HepG2 (cell line): ENCODE data around the gene ATP6V0D1. TPM values are rescaled to one million over a fixed set of nuclear protein-coding genes. Genes with fewer than 3 reads are reported as not detected.

ENCODE experiments used
- AHR ChIP-seq: IDR thresholded peaks from 2 replicates; pipeline ENCODE4 v1.6.1; 2018; ENCODE audit warnings: missing genetic modification reagents, missing compliant biosample characterization
- ATF2 ChIP-seq: sonication (generic); formaldehyde crosslinking; IDR thresholded peaks from 2 replicates; pipeline ENCODE4 v1.4.0; 2020; ENCODE audit warnings: missing genetic modification reagents
- ERF ChIP-seq: IDR thresholded peaks from 2 replicates; pipeline ENCODE4 v1.6.1; 2018; ENCODE audit warnings: missing biosample characterization, missing genetic modification reagents
- REST ChIP-seq, 2 experiments: IDR thresholded peaks; 2 replicates each; pipeline ENCODE4 v1.6.1; 2011 to 2012; ENCODE audit warnings: low read length in 2 of 2, borderline replicate concordance in 1 of 2, low read depth in 1 of 2, mild to moderate bottlenecking in 1 of 2, moderate library complexity in 1 of 2
- SP140L ChIP-seq: sonication (generic); formaldehyde crosslinking; IDR thresholded peaks from 2 replicates; pipeline ENCODE4 v1.4.0; 2020; ENCODE audit warnings: missing genetic modification reagents, borderline replicate concordance
- YEATS2 ChIP-seq: sonication (generic); formaldehyde crosslinking; IDR thresholded peaks from 2 replicates; pipeline ENCODE4 v1.4.0; 2020; ENCODE audit warnings: missing genetic modification reagents, borderline replicate concordance
- ZNF407 ChIP-seq: sonication (generic); formaldehyde crosslinking; IDR thresholded peaks from one replicate; pipeline ENCODE4 v1.5.1; 2020; ENCODE audit warnings: mild to moderate bottlenecking, missing genetic modification reagents; ENCODE audit errors: not compliant biosample characterization
- ZNF770 ChIP-seq: sonication (generic); formaldehyde crosslinking; IDR thresholded peaks from 2 replicates; pipeline ENCODE4 v1.5.0; 2020; ENCODE audit warnings: mild to moderate bottlenecking, missing genetic modification reagents
- polyA plus RNA-seq, 8 experiments: library from polyadenylated mRNA; depleted of rRNA in 3 of 8; stranded (reverse) in 7 of 8; unstranded in 1 of 8; fragments of >200 nt; fragmentation: Illumina TruSeq in 4 of 8; extraction: Trizol in 4 of 8; gene quantifications; 2 replicates each; pipeline versions ENCODE4 v1.2.1 to v1.2.3, GENCODE V29; 2011 to 2016; ENCODE audit warnings: low read depth in 4 of 8, missing spikeins in 1 of 8, mixed read lengths in 1 of 8; ENCODE audit not compliant: insufficient read depth in 1 of 8
- total RNA-seq, 5 experiments: library from RNA; depleted of rRNA; stranded (reverse); fragments of >200 nt; fragmentation: Illumina TruSeq; extraction: Trizol; gene quantifications; 2 replicates each; pipeline ENCODE4 v1.2.3, GENCODE V29; 2016; ENCODE audit warnings: low read depth in 1 of 5
- TF ChIP-seq, protein P1 (sequence below), 2 experiments: sonication (generic) in 1 of 2; formaldehyde crosslinking in 1 of 2; IDR thresholded peaks; 2 replicates each; pipeline versions ENCODE4 v1.5.1 to v1.6.1; 2011 to 2020; ENCODE audit warnings: borderline replicate concordance in 1 of 2, low read depth in 1 of 2, low read length in 1 of 2, mild to moderate bottlenecking in 1 of 2, missing genetic modification reagents in 1 of 2, moderate library complexity in 1 of 2

Gene ATP6V0D1
- total and polyA plus RNA-seq, 2 of the 13 experiments (the other 11 are each of a cell fraction or from before 2014, with no cell fraction given), result 51.1 to 61.3 TPM

GRCh38 chr16:67428146-67428731 lies 52.7 kb downstream of the ATP6V0D1 start (continued):
- TF ChIP-seq ZNF407 (peak; percentile 53), SP140L (CRISPR knock-in tag) (no peak), REST (IDR thresholded peaks at IDR 0.05; ENCODE audit: borderline replicate concordance in 1 of 2, low read depth in 1 of 2, low read length in 2 of 2) (no peak), ZNF770 (CRISPR knock-in tag) (peak; percentile 91), ERF (CRISPR knock-in tag) (peak; percentile 86), AHR (CRISPR knock-in tag) (0 out of 2 replicates have a peak, but pooled peaks have one; percentile 66), YEATS2 (peak; percentile 65; the same call in 1 of the 2 replicates), ATF2 (CRISPR knock-in tag) (peak; percentile 49)
- TF ChIP-seq, protein P1, sequence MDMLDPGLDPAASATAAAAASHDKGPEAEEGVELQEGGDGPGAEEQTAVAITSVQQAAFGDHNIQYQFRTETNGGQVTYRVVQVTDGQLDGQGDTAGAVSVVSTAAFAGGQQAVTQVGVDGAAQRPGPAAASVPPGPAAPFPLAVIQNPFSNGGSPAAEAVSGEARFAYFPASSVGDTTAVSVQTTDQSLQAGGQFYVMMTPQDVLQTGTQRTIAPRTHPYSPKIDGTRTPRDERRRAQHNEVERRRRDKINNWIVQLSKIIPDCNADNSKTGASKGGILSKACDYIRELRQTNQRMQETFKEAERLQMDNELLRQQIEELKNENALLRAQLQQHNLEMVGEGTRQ (IDR thresholded peaks at IDR 0.05; ENCODE audit: low read depth, low read length), result no peak
- TF ChIP-seq, protein P1 (CRISPR knock-in tag; IDR thresholded peaks at IDR 0.05; ENCODE audit: borderline replicate concordance), result no peak; the same call in 1 of the 2 replicates
